AG09319 (cell line): ENCODE results near the gene MAST4.

Experiments used
- DNase-seq: peaks from one replicate; pipeline ENCODE4 v3.0.0-alpha.2; 2010; ENCODE audit warnings: low read depth; ENCODE audit errors: extremely low read depth
- CTCF ChIP-seq: IDR thresholded peaks from 2 replicates; pipeline ENCODE4 v1.5.1; 2011; ENCODE audit warnings: low read depth, mild to moderate bottlenecking, inconsistent platforms, low read length, moderate library complexity

The MAST4 gene

GRCh38 chr5:67198917-67199316, 602.7 kb downstream of the MAST4 start:
- DNase-seq: no peak
- TF ChIP-seq CTCF: no peak

GRCh38 chr5:67199859-67200258, 603.7 kb downstream of the MAST4 start:
- TF ChIP-seq CTCF: no peak
- no peak for DNase-seq

GRCh38 chr5:67200809-67201562, 604.8 kb downstream of the MAST4 start:
- no peak for DNase-seq

GRCh38 chr5:67201897-67202549, 605.8 kb downstream of the MAST4 start:
- no peak for TF ChIP-seq CTCF
- DNase-seq: no peak

More at GRCh38 chr5:67200809-67201562, 604.8 kb downstream of the MAST4 start:
- TF ChIP-seq CTCF: no peak

- DNase-seq: no peak
- no peak for TF ChIP-seq CTCF
Measured at GRCh38 chr5:67202828-67203227, 606.6 kb downstream of the MAST4 start.

- no peak for DNase-seq
- TF ChIP-seq CTCF: no peak
Measured at GRCh38 chr5:67203701-67204074, 607.5 kb downstream of the MAST4 start.

- TF ChIP-seq CTCF: no peak
- no peak for DNase-seq
Measured at GRCh38 chr5:67204821-67205220, 608.6 kb downstream of the MAST4 start.
